ENCODE data around the gene CRNN.

DNA sequence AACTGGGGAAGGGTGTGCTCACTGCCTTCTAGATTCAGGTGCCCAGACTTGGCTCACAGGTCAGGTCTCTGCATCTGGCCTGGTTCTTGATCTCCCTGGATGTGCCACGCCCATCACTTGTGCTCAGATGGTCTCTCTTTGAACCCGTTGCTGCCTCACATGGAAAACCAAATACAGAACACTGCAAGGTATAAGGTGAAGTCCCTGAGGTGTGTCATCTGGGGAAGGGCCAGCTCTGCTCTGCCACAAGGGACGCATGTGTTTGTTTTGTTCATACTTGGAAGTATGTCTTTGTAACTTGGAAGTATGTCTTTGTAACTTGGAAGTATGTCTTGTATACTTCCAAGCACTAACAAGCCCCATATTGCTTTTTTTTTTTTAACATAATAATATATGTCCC is 13.4 kb upstream of the CRNN start:
- no peak for TF ChIP-seq CTCF (conservative IDR thresholded peaks at IDR 0.05)
- TF ChIP-seq ZFX (IDR thresholded peaks at IDR 0.05) = no peak

Measured in C4-2B (cell line).